ENCODE measurements around the gene POU3F1. TPM values are rescaled to one million over a fixed set of nuclear protein-coding genes. Genes with fewer than 3 reads are reported as not detected.

Gene POU3F1
- total RNA-seq, 2 experiments from 2014 or later: not detected

GRCh38 chr1:38071312-38072256, 25.0 kb upstream of the POU3F1 start:
- peaks cover 41% of the 10 kb centered on the region for H3K27me3 Mint-ChIP-seq (ENCODE audit: low read depth)
- no peaks in the 10 kb centered on the region for H3K9me3 Mint-ChIP-seq
- intact Hi-C loops (cut with micrococcal nuclease): loop anchor here (1.0 kb wide), 1 partner anchor 45 kb away; no protein-coding TSS in a partner anchor
- no peak overlapping the region for H3K27ac Mint-ChIP-seq
- no peak for DNase-seq
- H3K36me3 Mint-ChIP-seq (ENCODE audit: low read depth): no peaks in the 10 kb centered on the region
- H3K4me1 Mint-ChIP-seq (ENCODE audit: low read depth): no peaks in the 10 kb centered on the region
- no peak overlapping the region for H3K4me3 Mint-ChIP-seq
- CTCF ChIA-PET: interaction anchor here (0.6 to 4.0 kb wide), 18 partner anchors 10 to 503 kb away, joined by 3 to 39 read pairs (median 4); no protein-coding TSS in a partner anchor

DNA sequence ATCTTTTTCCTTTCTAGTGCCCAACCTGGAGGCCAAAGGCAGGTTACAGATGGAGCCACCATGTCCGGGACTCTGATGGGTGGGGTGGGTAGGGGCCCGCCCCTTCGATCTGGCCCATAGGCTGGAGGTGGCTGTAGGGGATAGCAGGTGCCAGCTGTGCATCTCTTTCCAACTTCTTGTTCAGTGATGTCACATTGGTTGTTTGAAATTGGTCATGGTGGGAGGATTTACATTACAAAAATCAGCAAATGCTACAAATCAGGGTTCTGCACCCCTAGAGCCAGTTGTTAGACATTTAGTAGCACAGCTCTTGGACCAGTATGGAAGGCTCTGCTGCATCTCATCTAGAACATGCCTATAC, 22.4 kb upstream of the POU3F1 start:
- H3K4me3 Mint-ChIP-seq: no peak overlapping the region
- DNase-seq: no peak
- intact Hi-C loops (cut with micrococcal nuclease): no loop called here
- no peaks in the 10 kb centered on the region for H3K36me3 Mint-ChIP-seq (ENCODE audit: low read depth)
- peaks cover 34% of the 10 kb centered on the region for H3K27me3 Mint-ChIP-seq (ENCODE audit: low read depth)
- no peaks in the 10 kb centered on the region for H3K4me1 Mint-ChIP-seq (ENCODE audit: low read depth)
- no peak overlapping the region for H3K27ac Mint-ChIP-seq
- H3K9me3 Mint-ChIP-seq: no peaks in the 10 kb centered on the region
- CTCF ChIA-PET: no interaction called here

DNA sequence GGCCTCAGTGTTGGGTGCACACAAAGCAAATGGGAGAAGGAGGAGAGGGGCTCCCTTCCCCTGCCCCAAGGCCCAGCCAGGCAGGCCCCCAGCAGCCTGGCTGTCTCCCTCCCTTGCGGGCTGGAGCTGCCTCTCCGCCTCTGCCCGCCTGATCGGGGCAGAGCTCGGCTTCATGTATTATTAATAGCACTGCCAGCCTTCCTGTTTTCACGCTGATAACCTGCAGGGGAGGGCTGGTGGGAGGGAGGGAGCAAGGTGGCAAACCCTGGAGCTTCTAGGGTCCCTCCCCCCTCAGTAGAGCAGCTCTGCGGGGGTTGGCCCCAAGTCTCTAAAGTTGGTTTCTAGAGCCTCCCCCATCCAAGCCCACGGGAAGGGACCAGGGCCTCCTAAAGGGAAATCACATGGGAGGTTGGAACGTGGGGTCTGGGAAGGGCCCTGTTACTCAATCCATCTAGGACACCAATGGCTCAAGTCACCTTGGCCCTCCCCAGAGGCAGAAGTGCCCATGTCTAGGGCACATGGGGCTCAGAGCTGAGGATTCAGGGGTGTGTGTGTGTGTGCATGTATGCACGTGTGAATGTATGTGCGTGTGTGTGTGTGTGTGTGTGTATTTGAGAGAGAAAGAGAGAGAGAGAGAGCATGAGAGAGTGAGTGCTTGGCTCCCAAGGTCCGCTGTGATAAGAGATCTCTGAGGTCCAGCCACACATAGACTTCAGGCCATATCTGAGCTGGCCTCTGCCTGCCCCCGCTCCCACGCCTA, 21.8 kb upstream of the POU3F1 start:
- CTCF ChIA-PET: interaction anchor here (0.6 to 1.5 kb wide), 3 partner anchors 12 to 167 kb away, joined by 3 read pairs; no protein-coding TSS in a partner anchor
- H3K4me1 Mint-ChIP-seq (ENCODE audit: low read depth): no peaks in the 10 kb centered on the region
- no peak overlapping the region for H3K27ac Mint-ChIP-seq
- H3K9me3 Mint-ChIP-seq: no peaks in the 10 kb centered on the region
- intact Hi-C loops (cut with micrococcal nuclease): no loop called here
- H3K4me3 Mint-ChIP-seq: no peak overlapping the region
- H3K27me3 Mint-ChIP-seq (ENCODE audit: low read depth): peaks cover 31% of the 10 kb centered on the region
- DNase-seq: no peak
- H3K36me3 Mint-ChIP-seq (ENCODE audit: low read depth): no peaks in the 10 kb centered on the region

DNA sequence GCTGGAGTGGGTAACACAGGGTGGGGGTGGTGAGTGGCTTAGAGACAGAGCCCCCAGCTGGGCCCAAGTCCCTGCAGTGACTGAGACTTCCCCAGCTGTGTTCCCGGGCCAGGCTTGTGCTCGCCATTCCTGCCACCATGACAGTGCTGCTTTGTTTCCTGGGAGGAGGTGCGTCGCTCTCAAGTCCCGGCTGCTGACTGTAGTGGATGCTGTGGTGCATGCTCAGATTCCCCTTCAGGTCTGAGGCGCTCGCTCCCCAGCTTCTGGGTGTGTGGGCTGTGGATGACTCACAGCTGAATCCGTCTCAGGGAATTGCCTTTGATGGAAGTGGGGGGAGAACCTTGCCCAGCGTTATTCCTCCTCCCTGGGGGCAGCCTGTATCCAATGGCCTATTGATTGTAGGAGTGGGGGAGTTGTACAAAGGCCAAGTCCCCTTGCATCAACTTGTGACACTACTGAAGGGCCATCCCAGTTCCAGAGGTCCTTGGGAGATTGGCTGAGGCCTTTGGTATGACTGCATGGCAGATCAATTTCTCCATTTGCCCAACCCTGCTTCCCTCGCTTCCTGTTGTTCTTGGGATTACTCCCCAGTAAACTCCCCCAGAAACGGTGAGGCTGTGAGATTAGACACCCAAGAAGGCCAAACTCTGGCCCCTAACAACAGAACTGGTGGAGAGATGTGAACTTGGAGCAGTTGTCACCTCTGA, 17.8 kb upstream of the POU3F1 start:
- peaks cover 6% of the 10 kb centered on the region for H3K4me1 Mint-ChIP-seq (ENCODE audit: low read depth)
- intact Hi-C loops (cut with micrococcal nuclease): no loop called here
- DNase-seq: no peak
- peaks cover 19% of the 10 kb centered on the region for H3K27me3 Mint-ChIP-seq (ENCODE audit: low read depth)
- no peak overlapping the region for H3K27ac Mint-ChIP-seq
- H3K9me3 Mint-ChIP-seq: no peaks in the 10 kb centered on the region
- no peaks in the 10 kb centered on the region for H3K36me3 Mint-ChIP-seq (ENCODE audit: low read depth)
- H3K4me3 Mint-ChIP-seq: no peak overlapping the region
- CTCF ChIA-PET: no interaction called here

DNA sequence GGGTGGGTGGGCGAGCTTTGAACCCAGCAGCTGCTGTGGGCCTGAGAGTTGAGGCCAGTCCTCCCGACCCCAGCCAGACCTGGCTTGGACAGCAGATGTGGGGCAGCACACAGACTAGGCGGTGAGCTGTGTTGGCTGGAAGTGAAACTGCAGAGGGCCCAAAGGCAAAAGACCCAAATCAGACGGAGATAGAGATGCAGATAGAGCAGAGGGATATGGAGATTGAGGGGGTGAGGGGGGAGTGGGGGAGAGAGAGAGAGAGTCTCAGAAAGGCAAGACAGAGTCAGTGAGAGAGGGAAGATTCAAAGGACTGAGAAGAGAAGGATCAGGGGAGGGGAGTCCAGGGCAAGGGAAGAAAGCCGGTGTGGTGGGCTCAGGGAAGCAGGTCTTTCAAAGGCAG, 17.0 kb upstream of the POU3F1 start:
- CTCF ChIA-PET: no interaction called here
- Mint-ChIP-seq H3K9me3 (no peaks in the 10 kb centered on the region), H3K4me1 (ENCODE audit: low read depth) (peaks cover 6% of the 10 kb centered on the region), H3K27ac (no peak overlapping the region), H3K27me3 (ENCODE audit: low read depth) (peaks cover 17% of the 10 kb centered on the region), H3K36me3 (ENCODE audit: low read depth) (no peaks in the 10 kb centered on the region), H3K4me3 (no peak overlapping the region)
- no peak for DNase-seq
- intact Hi-C loops (cut with micrococcal nuclease): no loop called here

GRCh38 chr1:38062361-38063288, 16.0 kb upstream of the POU3F1 start:
- DNase-seq: no peak
- H3K27ac Mint-ChIP-seq: no peak overlapping the region

DNA sequence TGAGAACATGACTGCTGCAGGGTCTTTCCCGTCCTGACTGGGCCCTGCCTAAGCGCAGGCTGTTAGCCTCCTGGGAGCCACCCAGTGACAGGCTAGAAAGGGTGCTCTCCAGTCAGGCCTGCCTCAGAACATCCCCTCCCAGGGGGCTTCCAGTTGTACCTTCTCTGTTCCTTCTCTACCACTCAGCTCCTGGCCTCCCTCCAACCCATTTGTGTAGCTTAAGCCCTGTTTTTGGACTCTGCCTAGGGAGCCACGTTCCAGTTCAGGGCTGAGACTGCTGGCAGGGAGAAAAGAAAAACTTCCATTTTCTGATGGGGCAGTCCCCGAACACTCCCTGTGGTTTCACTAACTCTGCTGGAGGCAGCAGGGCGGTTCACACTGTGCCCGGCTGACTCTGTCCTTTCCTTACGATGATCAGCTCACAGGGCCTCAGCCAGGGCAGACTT, 15.3 kb upstream of the POU3F1 start:
- DNase-seq: no peak
- no peak overlapping the region for H3K4me3 Mint-ChIP-seq
- CTCF ChIA-PET: no interaction called here
- peaks cover 9% of the 10 kb centered on the region for H3K27me3 Mint-ChIP-seq (ENCODE audit: low read depth)
- no peaks in the 10 kb centered on the region for H3K36me3 Mint-ChIP-seq (ENCODE audit: low read depth)
- H3K9me3 Mint-ChIP-seq: no peaks in the 10 kb centered on the region
- H3K4me1 Mint-ChIP-seq (ENCODE audit: low read depth): peaks cover 6% of the 10 kb centered on the region
- H3K27ac Mint-ChIP-seq: no peak overlapping the region
- intact Hi-C loops (cut with micrococcal nuclease): no loop called here

More at GRCh38 chr1:38062361-38063288, 16.0 kb upstream of the POU3F1 start:
- H3K4me1 Mint-ChIP-seq (ENCODE audit: low read depth): peaks cover 6% of the 10 kb centered on the region
- no peaks in the 10 kb centered on the region for H3K36me3 Mint-ChIP-seq (ENCODE audit: low read depth)
- peaks cover 11% of the 10 kb centered on the region for H3K27me3 Mint-ChIP-seq (ENCODE audit: low read depth)
- CTCF ChIA-PET: no interaction called here
- no peak overlapping the region for H3K4me3 Mint-ChIP-seq
- no peaks in the 10 kb centered on the region for H3K9me3 Mint-ChIP-seq
- intact Hi-C loops (cut with micrococcal nuclease): no loop called here

- no peaks in the 10 kb centered on the region for H3K9me3 Mint-ChIP-seq
- H3K36me3 Mint-ChIP-seq (ENCODE audit: low read depth): no peaks in the 10 kb centered on the region
- no peak for DNase-seq
- no peak overlapping the region for H3K4me3 Mint-ChIP-seq
- intact Hi-C loops (cut with micrococcal nuclease): no loop called here
- H3K27ac Mint-ChIP-seq: no peak overlapping the region
- peaks cover 6% of the 10 kb centered on the region for H3K4me1 Mint-ChIP-seq (ENCODE audit: low read depth)
- H3K27me3 Mint-ChIP-seq (ENCODE audit: low read depth): peaks cover 9% of the 10 kb centered on the region
- CTCF ChIA-PET: interaction anchor here (1.2 kb wide), 1 partner anchor 10 kb away, joined by 3 read pairs; no protein-coding TSS in a partner anchor
Measured at GRCh38 chr1:38061290-38061689, 14.7 kb upstream of the POU3F1 start.

- H3K27me3 Mint-ChIP-seq (ENCODE audit: low read depth): peaks cover 9% of the 10 kb centered on the region
- no peaks in the 10 kb centered on the region for H3K9me3 Mint-ChIP-seq
- H3K4me1 Mint-ChIP-seq (ENCODE audit: low read depth): peaks cover 6% of the 10 kb centered on the region
- no peak for DNase-seq
- CTCF ChIA-PET: interaction anchor here (1.1 to 1.2 kb wide), 2 partner anchors 11 to 12 kb away, joined by 3 read pairs; no protein-coding TSS in a partner anchor
- no peaks in the 10 kb centered on the region for H3K36me3 Mint-ChIP-seq (ENCODE audit: low read depth)
- H3K4me3 Mint-ChIP-seq: no peak overlapping the region
- H3K27ac Mint-ChIP-seq: no peak overlapping the region
- intact Hi-C loops (cut with micrococcal nuclease): no loop called here
Measured at GRCh38 chr1:38060498-38060897, 13.9 kb upstream of the POU3F1 start.

DNA sequence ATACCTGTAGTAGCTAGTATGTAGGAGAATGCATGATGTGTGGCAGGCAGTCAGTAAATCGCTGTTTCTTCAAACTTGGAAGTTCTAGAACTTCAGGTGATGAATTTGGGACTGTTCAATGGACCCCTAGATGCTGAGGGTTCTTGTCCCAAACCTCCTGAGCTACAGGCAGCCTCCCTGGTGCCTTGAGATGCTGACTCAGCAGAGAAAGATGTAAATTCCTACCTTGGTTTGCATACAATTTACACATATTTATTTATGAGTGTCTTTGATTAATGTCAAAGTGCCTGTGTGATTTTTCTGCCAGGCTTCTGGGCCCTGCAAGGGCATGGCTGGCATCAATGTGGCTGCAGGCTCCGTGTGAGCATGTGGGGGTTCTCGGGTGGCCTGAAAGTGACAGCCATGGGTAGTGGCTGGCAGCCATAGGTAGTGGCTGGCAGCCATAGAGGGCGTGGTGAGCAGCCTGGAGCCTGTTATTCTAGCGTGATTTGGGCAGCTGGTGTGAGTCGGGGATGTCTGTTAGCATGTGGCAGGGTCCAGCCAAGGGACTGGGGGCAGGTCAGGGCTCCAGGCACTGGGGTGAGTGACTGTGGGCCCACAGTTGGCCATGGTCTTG, 13.2 kb upstream of the POU3F1 start:
- Mint-ChIP-seq H3K27ac (no peak overlapping the region), H3K9me3 (no peaks in the 10 kb centered on the region), H3K4me3 (no peak overlapping the region), H3K4me1 (ENCODE audit: low read depth) (peaks cover 6% of the 10 kb centered on the region), H3K27me3 (ENCODE audit: low read depth) (peaks cover 13% of the 10 kb centered on the region), H3K36me3 (ENCODE audit: low read depth) (no peaks in the 10 kb centered on the region)
- DNase-seq: no peak
- intact Hi-C loops (cut with micrococcal nuclease): no loop called here
- CTCF ChIA-PET: interaction anchor here (1.1 kb wide), 1 partner anchor 13 kb away, joined by 3 read pairs; no protein-coding TSS in a partner anchor

GRCh38 chr1:38055965-38056364, 9.4 kb upstream of the POU3F1 start:
- H3K9me3 Mint-ChIP-seq: no peaks in the 10 kb centered on the region
- CTCF ChIA-PET: interaction anchor here (1.1 kb wide), 1 partner anchor 12 kb away, joined by 3 read pairs; no protein-coding TSS in a partner anchor
- no peak overlapping the region for H3K4me3 Mint-ChIP-seq
- no peaks in the 10 kb centered on the region for H3K36me3 Mint-ChIP-seq (ENCODE audit: low read depth)
- peaks cover 13% of the 10 kb centered on the region for H3K27me3 Mint-ChIP-seq (ENCODE audit: low read depth)
- DNase-seq: no peak
- H3K4me1 Mint-ChIP-seq (ENCODE audit: low read depth): peaks cover 5% of the 10 kb centered on the region
- intact Hi-C loops (cut with micrococcal nuclease): no loop called here
- no peak overlapping the region for H3K27ac Mint-ChIP-seq
